PC-3 (cell line): ENCODE results near the gene CCT3. TPM values are rescaled to one million over a fixed set of nuclear protein-coding genes. Genes with fewer than 3 reads are reported as not detected.
"Not testable (repeated sequence)": the region's sequence is repeated elsewhere in the genome, so short reads cannot be mapped to it uniquely, and the experiment has no call there.

Experiments used
- ATAC-seq: fragments of 200-7000 bp; cut with Tn5 transposase; 2 replicates; pipeline ENCODE4 v1.9.1; 2020; ENCODE audit warnings: mild to moderate bottlenecking, moderate library complexity
- BruUV-seq: library from RNA; stranded (reverse); fragments of 400-500 nt; replicated peaks from 2 replicates; lab custom pipeline; 2021; lab: Mats Ljungman, UMichigan
- CTCF ChIA-PET: fragments of 300-600 bp; sonication (Branson Sonifier 250); formaldehyde crosslinking; loops from one replicate; lab custom pipeline; 2022; ENCODE audit warnings: antibody characterized with exemption; lab: Charles Lee
- POLR2A ChIA-PET: fragments of 300-600 bp; sonication (Branson Sonifier 250); formaldehyde crosslinking; loops from one replicate; lab custom pipeline; 2022; ENCODE audit warnings: antibody characterized with exemption; ENCODE audit not compliant: unreplicated experiment; lab: Charles Lee
- DNase-seq: peaks from one replicate; pipeline ENCODE4 v3.0.0-alpha.2; 2015
- H2AFZ ChIP-seq: fragments of 300-600 bp; sonication (generic); 2 replicates; pipeline ENCODE4 v1.6.0; 2016; ENCODE audit warnings: antibody characterized with exemption, low read length
- H3F3A ChIP-seq: fragments of 300-600 bp; sonication (generic); one replicate; pipeline ENCODE4 v1.6.0; 2017; ENCODE audit warnings: antibody characterized with exemption, low read length, control low read depth, mild to moderate bottlenecking; ENCODE audit not compliant: unreplicated experiment
- H3K27ac ChIP-seq: fragments of 300-600 bp; sonication (generic); 2 replicates; pipeline ENCODE4 v1.5.1; 2016; ENCODE audit warnings: mild to moderate bottlenecking, low read length
- H3K27me3 ChIP-seq: fragments of 300-600 bp; sonication (generic); 2 replicates; pipeline ENCODE4 v1.6.1; 2016; ENCODE audit warnings: low read length, mixed read lengths
- H3K36me3 ChIP-seq: fragments of 300-600 bp; sonication (generic); 2 replicates; pipeline ENCODE4 v1.6.1; 2016; ENCODE audit warnings: low read depth, mixed run types, low read length, mixed read lengths
- H3K4me1 ChIP-seq: fragments of 300-600 bp; sonication (generic); 2 replicates; pipeline ENCODE4 v1.5.1; 2016; ENCODE audit warnings: low read length; ENCODE audit not compliant: insufficient read depth
- H3K4me2 ChIP-seq: fragments of 300-600 bp; sonication (generic); 2 replicates; pipeline ENCODE4 v1.6.0; 2016; ENCODE audit warnings: low read length
- H3K4me3 ChIP-seq: fragments of 300-600 bp; sonication (generic); 2 replicates; pipeline ENCODE4 v1.5.1; 2016; ENCODE audit warnings: mild to moderate bottlenecking, low read length, mixed read lengths
- H3K79me2 ChIP-seq: fragments of 300-600 bp; sonication (generic); 2 replicates; pipeline ENCODE4 v1.6.1; 2017; ENCODE audit warnings: low read length, mixed read lengths
- H3K9ac ChIP-seq: fragments of 300-600 bp; sonication (generic); 2 replicates; pipeline ENCODE4 v1.6.0; 2016; ENCODE audit warnings: mild to moderate bottlenecking, low read length
- H3K9me2 ChIP-seq: fragments of 300-600 bp; sonication (generic); replicated peaks from 2 replicates; pipeline ENCODE4 v1.6.1; 2016; ENCODE audit warnings: mixed run types, low read length, mixed read lengths
- H3K9me3 ChIP-seq: fragments of 300-600 bp; sonication (generic); 2 replicates; pipeline ENCODE4 v1.6.1; 2016; ENCODE audit warnings: low read length, mixed read lengths
- H4K20me1 ChIP-seq: fragments of 300-600 bp; sonication (generic); 2 replicates; pipeline ENCODE4 v1.6.1; 2016; ENCODE audit warnings: low read length, mixed read lengths
- CTCF ChIP-seq: fragments of 300-600 bp; sonication (generic); conservative IDR thresholded peaks from 2 replicates; pipeline ENCODE4 v1.5.1; 2017; ENCODE audit warnings: antibody characterized with exemption, low read depth, mild to moderate bottlenecking, low read length
- EZH2 ChIP-seq: fragments of 300-600 bp; sonication (generic); IDR thresholded peaks from one replicate; pipeline ENCODE4 v1.6.1; 2017; ENCODE audit warnings: antibody characterized with exemption, mild to moderate bottlenecking, low read length; ENCODE audit not compliant: unreplicated experiment
- EZH2phosphoT487 ChIP-seq: fragments of 300-600 bp; sonication (generic); IDR thresholded peaks from 2 replicates; pipeline ENCODE4 v1.6.1; 2018; ENCODE audit warnings: mild to moderate bottlenecking, antibody characterized with exemption, low read length, borderline replicate concordance
- intact Hi-C: fragments of 100-400 bp; cut with micrococcal nuclease; formaldehyde crosslinking; loops from 2 replicates; pipeline ENCODE4 v1.9.0; 2023
- total RNA-seq: library from RNA; depleted of rRNA; stranded (reverse); fragments of >200 nt; gene quantifications from 2 replicates; pipeline ENCODE4 v1.2.3, GENCODE V29; 2014

CCT3 gene
- total RNA-seq, 1 experiment from 2014 or later = 692 TPM

DNA sequence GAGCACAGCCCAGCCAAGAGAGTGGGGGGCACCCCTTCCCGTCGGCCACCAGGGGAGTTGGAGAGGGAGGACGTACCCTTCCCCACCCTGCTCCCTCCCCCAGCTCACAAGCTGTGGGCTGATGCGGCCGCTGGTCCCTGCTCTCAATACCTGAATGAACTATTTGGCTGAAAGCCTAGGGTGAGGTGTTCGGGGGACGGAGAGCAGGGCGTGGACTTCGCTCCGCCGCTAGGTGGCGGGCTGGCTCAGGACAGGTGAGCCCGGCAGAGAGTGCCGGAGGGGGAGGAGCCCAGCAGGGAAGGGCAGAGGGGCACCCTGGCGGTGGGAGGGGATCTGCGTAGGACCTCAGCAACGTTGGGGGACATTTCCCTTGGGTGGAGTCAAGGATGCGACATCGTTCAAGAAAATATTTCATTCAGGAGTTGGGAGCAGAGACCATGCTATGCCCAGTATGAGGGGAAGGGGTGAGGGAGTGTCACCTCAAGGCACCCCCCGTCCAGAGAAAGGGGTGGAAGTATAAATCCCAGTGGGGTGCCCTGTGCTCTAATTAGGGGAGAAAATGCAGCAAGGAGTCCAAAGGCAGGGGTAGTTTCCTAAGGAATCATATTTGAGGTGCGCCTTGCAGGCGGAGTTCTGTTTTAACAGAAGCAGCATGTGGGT, 18.9 kb upstream of the CCT3 start:
- ATAC-seq = peak; percentile 97
- Histone ChIP-seq H4K20me1 (no peaks in the 10 kb centered on the region), H3K9ac (no peak overlapping the region), H3K27me3 (no peaks in the 10 kb centered on the region), H3K36me3 (no peaks in the 10 kb centered on the region), H3F3A (no peaks in the 10 kb centered on the region), H3K27ac (no peak overlapping the region), H3K4me2 (peak overlapping the region; percentile 77), H2AFZ (peak overlapping the region; percentile 70), H3K9me2 (no peaks in the 10 kb centered on the region), H3K9me3 (no peaks in the 10 kb centered on the region), H3K4me3 (peak overlapping the region; percentile 39; the same call in 1 of the 2 replicates), H3K79me2 (no peaks in the 10 kb centered on the region), H3K4me1 (no peaks in the 10 kb centered on the region)
- intact Hi-C loops = no loop called here
- peak; percentile 99 for TF ChIP-seq CTCF
- TF ChIP-seq EZH2phosphoT487 = no peak
- TF ChIP-seq EZH2 = no peak
- peak; percentile 94 for DNase-seq
- BruUV-seq = no TSS peak
- CTCF ChIA-PET = no interaction called here
- POLR2A ChIA-PET = no interaction called here

- no peaks in the 10 kb centered on the region for H4K20me1 ChIP-seq
- POLR2A ChIA-PET = no interaction called here
- intact Hi-C loops = no loop called here
- H2AFZ ChIP-seq = peak overlapping the region; percentile 70
- TF ChIP-seq EZH2phosphoT487 = no peak
- TF ChIP-seq EZH2 = no peak
- TF ChIP-seq CTCF = no peak
- no TSS peak for BruUV-seq
- H3K27ac ChIP-seq = no peak overlapping the region
- no peaks in the 10 kb centered on the region for H3F3A ChIP-seq
- ATAC-seq (no peak), DNase-seq (no peak)
- H3K4me2 ChIP-seq = peak overlapping the region; percentile 77
- no peaks in the 10 kb centered on the region for H3K79me2 ChIP-seq
- H3K9ac ChIP-seq = no peak overlapping the region
- no peaks in the 10 kb centered on the region for H3K4me1 ChIP-seq
- CTCF ChIA-PET = interaction anchor here (0.7 kb wide), 1 partner anchor 211 kb away, joined by 3 read pairs; no protein-coding TSS in a partner anchor
- H3K36me3 ChIP-seq = no peaks in the 10 kb centered on the region
- H3K4me3 ChIP-seq = peak overlapping the region; percentile 39; the same call in 1 of the 2 replicates
- no peaks in the 10 kb centered on the region for H3K9me3 ChIP-seq
- H3K27me3 ChIP-seq = no peaks in the 10 kb centered on the region
- no peaks in the 10 kb centered on the region for H3K9me2 ChIP-seq
Measured at GRCh38 chr1:156356262-156356874, 18.3 kb upstream of the CCT3 start.

- intact Hi-C loops, BruUV-seq: not testable (repeated sequence)
- CTCF ChIA-PET = interaction anchor here (0.7 kb wide), 1 partner anchor 33 kb away, joined by 10 read pairs; no protein-coding TSS in a partner anchor
Measured at GRCh38 chr1:156352481-156352880, 14.4 kb upstream of the CCT3 start.

More at GRCh38 chr1:156352481-156352880, 14.4 kb upstream of the CCT3 start:
- H4K20me1 ChIP-seq, H3K9me2 ChIP-seq, H3K4me1 ChIP-seq, H3K27me3 ChIP-seq, H3K79me2 ChIP-seq, ATAC-seq, H2AFZ ChIP-seq, H3K9me3 ChIP-seq, POLR2A ChIA-PET, H3K36me3 ChIP-seq, DNase-seq, H3K4me3 ChIP-seq, H3K27ac ChIP-seq, H3F3A ChIP-seq, H3K4me2 ChIP-seq, H3K9ac ChIP-seq: not testable (repeated sequence)
